Upper lobe of left lung (tissue), 6 donors: Measurements from ENCODE around the gene C1GALT1C1L. TPM values are rescaled to one million over a fixed set of nuclear protein-coding genes. Genes with fewer than 3 reads are reported as not detected.
A peak's percentile ranks its signal among the peaks of the same experiment; 100 is the strongest.

Experiments used
- ATAC-seq, 2 donors: fragments of 200-7000 bp; cut with Tn5 transposase; one replicate each; pipeline ENCODE4 v1.9.1; 2022; ENCODE audit warnings: mild to moderate bottlenecking in 2 of 2, moderate library complexity in 2 of 2; ENCODE audit not compliant: low FRiP score in 2 of 2
- DNase-seq, 2 donors: peaks; one replicate each; pipeline ENCODE4 v3.0.0-alpha.2; 2019 to 2020
- H3K27ac ChIP-seq, 4 donors: fragments of 200-600 bp; sonication (generic); one replicate each; pipeline ENCODE4 v1.5.1; 2016 to 2019
- H3K27me3 ChIP-seq, 4 donors: fragments of 200-600 bp; sonication (generic); one replicate each; pipeline ENCODE4 v1.5.1; 2017 to 2019
- H3K36me3 ChIP-seq, 4 donors: fragments of 200-600 bp; sonication (generic); one replicate each; pipeline ENCODE4 v1.5.1; 2016 to 2019
- H3K4me1 ChIP-seq, 4 donors: fragments of 200-600 bp; sonication (generic); one replicate each; pipeline ENCODE4 v1.5.1; 2018 to 2019
- H3K4me3 ChIP-seq, 4 donors: fragments of 200-600 bp; sonication (generic); one replicate each; pipeline ENCODE4 v1.5.1; 2017 to 2019; ENCODE audit warnings: mild to moderate bottlenecking in 2 of 4, moderate library complexity in 1 of 4
- H3K9me3 ChIP-seq, 4 donors: fragments of 200-600 bp; sonication (generic); one replicate each; pipeline ENCODE4 v1.5.1; 2018 to 2019
- CTCF ChIP-seq, 6 experiments: fragments of 450-650 bp in 4 of 6; fragments of 200-600 bp in 2 of 6; sonication (generic) in 2 of 6; IDR thresholded peaks; one replicate each; pipeline ENCODE4 v1.5.1; 2016 to 2019; ENCODE audit warnings: antibody characterized with exemption in 6 of 6
- EP300 ChIP-seq, 4 donors: sonication (generic); formaldehyde crosslinking; IDR thresholded peaks; one replicate each; pipeline ENCODE4 v1.5.1; 2017; ENCODE audit warnings: antibody characterized with exemption in 4 of 4, control low read depth in 2 of 4
- POLR2A ChIP-seq, 4 donors: fragments of 450-650 bp; IDR thresholded peaks; one replicate each; pipeline ENCODE4 v1.5.1; 2016 to 2017; ENCODE audit warnings: antibody characterized with exemption in 4 of 4, mild to moderate bottlenecking in 2 of 4
- POLR2AphosphoS5 ChIP-seq, 2 donors: sonication (generic); formaldehyde crosslinking; IDR thresholded peaks; one replicate each; pipeline ENCODE4 v1.5.1; 2017; ENCODE audit warnings: antibody characterized with exemption in 2 of 2
- WGBS, 2 donors: methylation state at CpG; one replicate each; pipeline ENCODE4 v1.1.5; 2017 to 2018; 5-methylcytosine and 5-hydroxymethylcytosine counted together
- total RNA-seq, 6 donors: library from RNA; depleted of rRNA in 4 of 6; stranded (reverse); fragments of >200 nt in 4 of 6; gene quantifications; one replicate each; pipeline versions ENCODE4 v1.1.0 to v1.2.1, GENCODE V29; 2016 to 2021
- donor health status: DM: no; HTN: no; CAD: no; lungs with moderate emphysema.
- donor health status: DM: no; HTN: yes; CAD: no; lungs with severe emphysema.

The C1GALT1C1L gene
- 1 to 10 TPM in 1 of 6 donors, under 1 TPM in 1, not detected in 4; 0.77 to 2.5 TPM for total RNA-seq

DNA sequence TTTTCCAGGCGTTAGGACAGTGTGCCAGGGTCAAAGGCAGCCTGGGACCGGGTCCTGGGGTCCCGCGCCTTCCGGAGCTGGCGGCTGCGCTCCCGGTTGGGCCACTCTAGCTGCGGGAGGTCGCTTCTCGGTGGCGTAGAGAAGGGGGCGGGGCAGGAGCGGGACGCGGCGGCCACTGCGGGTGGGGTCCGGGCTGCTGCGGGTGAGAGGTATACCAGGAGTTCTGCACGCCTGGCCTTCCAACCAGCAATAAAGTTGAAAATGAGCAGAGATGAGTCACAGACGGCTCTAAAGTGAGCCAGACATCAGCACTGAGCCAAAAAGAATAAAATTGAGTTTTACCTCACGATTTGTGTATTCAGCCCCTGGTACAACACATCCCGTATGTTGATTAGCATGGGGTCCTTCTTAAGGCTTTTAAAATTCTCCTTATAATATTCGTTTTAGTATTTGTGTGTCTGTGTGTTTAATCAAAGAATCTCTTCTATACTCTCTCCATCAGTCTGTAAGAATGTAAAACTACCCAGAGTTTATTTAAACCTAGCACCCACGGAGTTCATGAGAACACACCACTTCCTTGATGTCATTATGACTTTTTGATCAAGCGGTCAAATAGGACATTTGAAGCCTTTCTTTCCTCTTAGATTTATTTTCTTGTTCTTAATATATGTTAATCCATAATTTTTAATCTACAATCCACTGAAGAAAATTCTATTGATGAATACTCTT lies at the start of gene C1GALT1C1L:
TSS of gene C1GALT1C1L (minus strand) at position 108 of the 729 bp plus-strand sequence. CDS start at position 1, 107 bp downstream.
- Histone ChIP-seq H3K27ac (peak within 1 kb of the TSS in 1 of 4 donors; percentile 24), H3K4me3 (peak within 1 kb of the TSS in 3 of 4 donors; percentile 30 to 56 (median 49)), H3K27me3 (no peaks in the 10 kb centered on the region), H3K36me3 (no peaks in the 10 kb centered on the region), H3K4me1 (peaks cover 0 to 5% (median 0%) of the 10 kb centered on the region in 4 donors), H3K9me3 (no peaks in the 10 kb centered on the region)
- WGBS, 2 donors = 19 to 40% methylated on average over 15 to 27 of the region's 27 CpGs
- ATAC-seq (peak; percentile 63 to 96), DNase-seq (peak; percentile 49 to 89)
- TF ChIP-seq EP300 (IDR thresholded peaks at IDR 0.05) (no peak), POLR2AphosphoS5 (IDR thresholded peaks at IDR 0.05) (no peak), CTCF (IDR thresholded peaks at IDR 0.05) (no peak), POLR2A (IDR thresholded peaks at IDR 0.05) (no peak)

GRCh38 chr2:43725711-43726246 lies 49.5 kb upstream of the C1GALT1C1L start:
- no peak overlapping the region for H3K27ac ChIP-seq
- peaks cover 0 to 5% (median 0%) of the 10 kb centered on the region in 4 donors for H3K36me3 ChIP-seq
- H3K4me3 ChIP-seq = no peak overlapping the region
- no peak for ATAC-seq
- no peaks in the 10 kb centered on the region for H3K27me3 ChIP-seq
- no peak for DNase-seq
- no peak for TF ChIP-seq CTCF (IDR thresholded peaks at IDR 0.05)
- TF ChIP-seq POLR2A (IDR thresholded peaks at IDR 0.05) = no peak
- no peak for TF ChIP-seq POLR2AphosphoS5 (IDR thresholded peaks at IDR 0.05)
- TF ChIP-seq EP300 (IDR thresholded peaks at IDR 0.05) = no peak
- no peaks in the 10 kb centered on the region for H3K4me1 ChIP-seq
- 92 to 97% methylated on average over 3 of the region's 3 CpGs for WGBS, 2 donors
- no peaks in the 10 kb centered on the region for H3K9me3 ChIP-seq

DNA sequence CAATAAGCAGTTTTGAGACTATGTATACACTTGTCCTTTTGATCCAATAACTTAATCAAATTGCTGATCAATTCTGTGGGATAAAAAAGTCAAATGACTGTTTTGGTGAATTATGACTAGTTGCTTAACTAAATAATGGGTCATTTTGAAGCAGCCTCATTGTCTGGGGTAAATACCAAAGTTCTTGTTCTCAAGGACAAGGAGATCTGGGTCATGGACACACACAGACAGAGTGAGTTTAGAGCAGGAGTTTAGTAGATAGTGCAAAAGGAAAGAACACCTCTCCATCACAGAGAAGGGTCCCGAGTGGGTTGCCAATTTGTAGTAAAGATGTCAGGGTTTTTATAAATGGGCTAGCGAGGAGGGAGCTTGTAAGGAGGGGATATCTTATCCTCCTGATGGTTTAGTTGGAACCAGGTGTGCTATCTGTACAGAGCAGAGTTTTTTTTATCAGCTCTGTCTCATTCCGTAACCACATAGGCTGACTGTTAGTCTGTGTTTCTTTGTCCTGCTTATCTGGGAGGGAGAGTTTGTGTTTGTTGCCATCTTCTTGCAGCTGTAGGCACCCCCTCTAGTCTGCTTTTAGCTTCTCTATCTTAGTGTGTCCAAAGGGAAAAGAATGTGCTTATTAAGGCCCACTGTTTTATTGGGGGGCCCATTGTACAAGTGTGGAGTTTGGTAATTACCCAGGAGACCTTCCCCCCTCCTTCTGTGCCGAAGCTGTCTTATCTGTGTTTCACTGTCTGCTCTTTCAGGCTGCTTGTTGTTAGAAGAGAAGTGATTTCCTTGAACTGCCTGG lies 48.7 kb upstream of the C1GALT1C1L start:
- peaks cover 0 to 5% (median 0%) of the 10 kb centered on the region in 4 donors for H3K36me3 ChIP-seq
- no peaks in the 10 kb centered on the region for H3K4me1 ChIP-seq
- WGBS, 2 donors = 57 to 68% methylated on average over 4 of the region's 4 CpGs
- no peaks in the 10 kb centered on the region for H3K27me3 ChIP-seq
- H3K4me3 ChIP-seq = no peak overlapping the region
- TF ChIP-seq CTCF (IDR thresholded peaks at IDR 0.05) (no peak), POLR2A (IDR thresholded peaks at IDR 0.05) (no peak), EP300 (IDR thresholded peaks at IDR 0.05) (no peak), POLR2AphosphoS5 (IDR thresholded peaks at IDR 0.05) (no peak)
- DNase-seq (no peak), ATAC-seq (no peak)
- H3K27ac ChIP-seq = no peak overlapping the region
- H3K9me3 ChIP-seq = no peaks in the 10 kb centered on the region

DNA sequence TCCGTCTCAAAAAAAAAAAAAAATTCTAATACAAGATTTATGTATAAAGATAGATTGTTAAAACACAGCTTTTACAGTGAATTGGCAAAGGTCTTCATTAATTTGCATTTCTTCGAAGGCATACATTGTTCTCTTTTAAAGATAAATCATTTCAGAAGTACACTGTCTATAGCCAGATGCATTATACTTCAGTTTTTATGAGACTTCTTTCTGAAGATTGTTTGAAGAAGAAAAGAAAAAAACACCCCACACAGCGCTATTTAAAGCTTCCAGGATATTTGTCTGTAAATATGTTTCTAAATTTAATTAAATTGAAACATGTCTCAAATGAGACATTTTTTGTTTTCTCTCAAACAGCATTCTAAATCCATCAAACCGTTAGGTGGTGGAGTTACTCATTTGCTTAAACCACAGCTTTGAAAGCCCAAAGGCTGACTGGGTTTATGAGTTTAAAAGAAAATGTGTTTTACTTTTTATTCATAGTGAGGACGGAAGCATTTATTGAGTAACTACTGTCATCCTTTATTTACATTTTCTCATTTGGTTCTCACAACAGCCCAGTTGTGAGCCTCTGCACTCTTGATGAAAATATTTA lies 42.4 kb upstream of the C1GALT1C1L start:
- no peaks in the 10 kb centered on the region for H3K9me3 ChIP-seq
- H3K4me1 ChIP-seq = no peaks in the 10 kb centered on the region
- H3K36me3 ChIP-seq = peaks cover 0 to 5% (median 0%) of the 10 kb centered on the region in 4 donors
- no peak overlapping the region for H3K4me3 ChIP-seq
- DNase-seq (no peak), ATAC-seq (no peak)
- H3K27ac ChIP-seq = no peak overlapping the region
- no peaks in the 10 kb centered on the region for H3K27me3 ChIP-seq
- WGBS, 2 donors = 79 to 82% methylated on average over 5 of the region's 5 CpGs
- TF ChIP-seq POLR2A (IDR thresholded peaks at IDR 0.05) (no peak), EP300 (IDR thresholded peaks at IDR 0.05) (no peak), CTCF (IDR thresholded peaks at IDR 0.05) (no peak), POLR2AphosphoS5 (IDR thresholded peaks at IDR 0.05) (no peak)
